HepG2 (cell line): ENCODE measurements around the gene RASSF8. TPM values are rescaled to one million over a fixed set of nuclear protein-coding genes. Genes with fewer than 3 reads are reported as not detected.

Experiments
- ELF3 ChIP-seq: IDR thresholded peaks from 2 replicates; pipeline ENCODE4 v1.6.1; 2016; ENCODE audit warnings: missing genetic modification reagents, missing compliant biosample characterization
- JUNB ChIP-seq: sonication (generic); formaldehyde crosslinking; IDR thresholded peaks from 2 replicates; pipeline ENCODE4 v1.8.0; 2022; ENCODE audit warnings: missing genetic modification reagents, mild to moderate bottlenecking, borderline replicate concordance
- MAFF ChIP-seq: IDR thresholded peaks from 2 replicates; pipeline ENCODE4 v1.6.1; 2011; ENCODE audit warnings: low read depth, low read length, improper control_type of control experiment
- STAG1 ChIP-seq: sonication (generic); formaldehyde crosslinking; IDR thresholded peaks from 2 replicates; pipeline ENCODE4 v1.4.0; 2020; ENCODE audit warnings: missing genetic modification reagents
- TARDBP ChIP-seq: sonication (generic); formaldehyde crosslinking; IDR thresholded peaks from 2 replicates; pipeline ENCODE4 v1.8.0; 2022; ENCODE audit warnings: mild to moderate bottlenecking, missing genetic modification reagents
- TCF7L2 ChIP-seq: IDR thresholded peaks from 2 replicates; pipeline ENCODE4 v1.6.1; 2011; ENCODE audit warnings: mild to moderate bottlenecking, low read depth, low read length, moderate library complexity
- ZNF329 ChIP-seq: sonication (generic); formaldehyde crosslinking; IDR thresholded peaks from 2 replicates; pipeline ENCODE4 v1.9.0; 2021; ENCODE audit warnings: low read depth, mild to moderate bottlenecking, missing genetic modification reagents
- polyA plus RNA-seq, 8 experiments: library from polyadenylated mRNA; depleted of rRNA in 3 of 8; stranded (reverse) in 7 of 8; unstranded in 1 of 8; fragments of >200 nt; fragmentation: Illumina TruSeq in 4 of 8; extraction: Trizol in 4 of 8; gene quantifications; 2 replicates each; pipeline versions ENCODE4 v1.2.1 to v1.2.3, GENCODE V29; 2011 to 2016; ENCODE audit warnings: low read depth in 4 of 8, missing spikeins in 1 of 8, mixed read lengths in 1 of 8; ENCODE audit not compliant: insufficient read depth in 1 of 8
- total RNA-seq, 5 experiments: library from RNA; depleted of rRNA; stranded (reverse); fragments of >200 nt; fragmentation: Illumina TruSeq; extraction: Trizol; gene quantifications; 2 replicates each; pipeline ENCODE4 v1.2.3, GENCODE V29; 2016; ENCODE audit warnings: low read depth in 1 of 5
- TF ChIP-seq, protein P1 (sequence below): sonication (generic); formaldehyde crosslinking; IDR thresholded peaks from 2 replicates; pipeline ENCODE4 v1.9.0; 2021; ENCODE audit warnings: mild to moderate bottlenecking, missing genetic modification reagents
- TF ChIP-seq, protein P2 (sequence below): sonication (generic); formaldehyde crosslinking; IDR thresholded peaks from 2 replicates; pipeline ENCODE4 v1.5.0; 2020; ENCODE audit warnings: mild to moderate bottlenecking, missing genetic modification reagents, moderate library complexity
- TF ChIP-seq, protein P3 (sequence below): sonication (generic); formaldehyde crosslinking; IDR thresholded peaks from 2 replicates; pipeline ENCODE4 v1.8.1; 2022; ENCODE audit warnings: low read depth, mild to moderate bottlenecking, missing genetic modification reagents

The RASSF8 gene
- total and polyA plus RNA-seq, 2 of the 13 experiments (the other 11 are each of a cell fraction or from before 2014, with no cell fraction given) = 0.82 to 9.2 TPM

DNA sequence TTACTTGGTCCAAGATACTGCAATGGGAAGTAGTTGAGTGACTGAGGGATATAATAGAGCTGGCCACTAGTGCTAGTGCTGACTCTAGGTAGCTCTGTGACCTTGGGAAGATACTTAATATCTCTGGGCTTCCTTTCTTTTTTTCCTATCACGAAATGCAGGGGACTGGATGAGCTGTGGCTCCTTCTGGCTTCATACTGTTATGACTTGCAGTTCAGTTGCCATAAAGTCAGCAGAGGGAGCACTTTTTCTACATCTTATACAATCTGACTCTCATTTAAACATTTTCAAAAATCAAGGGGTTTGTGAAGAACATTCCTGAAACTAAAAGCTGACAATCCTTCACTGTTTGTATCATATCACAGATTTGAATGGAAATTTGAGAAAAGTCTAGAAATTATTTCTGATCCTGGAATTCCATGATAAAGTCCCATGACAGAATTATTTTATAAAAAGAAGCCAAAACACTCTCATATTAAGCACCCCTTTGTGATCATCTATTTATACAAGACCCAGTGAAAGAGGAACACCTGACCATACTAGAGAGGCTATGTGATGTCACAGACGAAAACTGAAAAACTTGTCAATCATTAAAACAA is 161.0 kb downstream of the RASSF8 start (continued):
- TF ChIP-seq, protein P1, sequence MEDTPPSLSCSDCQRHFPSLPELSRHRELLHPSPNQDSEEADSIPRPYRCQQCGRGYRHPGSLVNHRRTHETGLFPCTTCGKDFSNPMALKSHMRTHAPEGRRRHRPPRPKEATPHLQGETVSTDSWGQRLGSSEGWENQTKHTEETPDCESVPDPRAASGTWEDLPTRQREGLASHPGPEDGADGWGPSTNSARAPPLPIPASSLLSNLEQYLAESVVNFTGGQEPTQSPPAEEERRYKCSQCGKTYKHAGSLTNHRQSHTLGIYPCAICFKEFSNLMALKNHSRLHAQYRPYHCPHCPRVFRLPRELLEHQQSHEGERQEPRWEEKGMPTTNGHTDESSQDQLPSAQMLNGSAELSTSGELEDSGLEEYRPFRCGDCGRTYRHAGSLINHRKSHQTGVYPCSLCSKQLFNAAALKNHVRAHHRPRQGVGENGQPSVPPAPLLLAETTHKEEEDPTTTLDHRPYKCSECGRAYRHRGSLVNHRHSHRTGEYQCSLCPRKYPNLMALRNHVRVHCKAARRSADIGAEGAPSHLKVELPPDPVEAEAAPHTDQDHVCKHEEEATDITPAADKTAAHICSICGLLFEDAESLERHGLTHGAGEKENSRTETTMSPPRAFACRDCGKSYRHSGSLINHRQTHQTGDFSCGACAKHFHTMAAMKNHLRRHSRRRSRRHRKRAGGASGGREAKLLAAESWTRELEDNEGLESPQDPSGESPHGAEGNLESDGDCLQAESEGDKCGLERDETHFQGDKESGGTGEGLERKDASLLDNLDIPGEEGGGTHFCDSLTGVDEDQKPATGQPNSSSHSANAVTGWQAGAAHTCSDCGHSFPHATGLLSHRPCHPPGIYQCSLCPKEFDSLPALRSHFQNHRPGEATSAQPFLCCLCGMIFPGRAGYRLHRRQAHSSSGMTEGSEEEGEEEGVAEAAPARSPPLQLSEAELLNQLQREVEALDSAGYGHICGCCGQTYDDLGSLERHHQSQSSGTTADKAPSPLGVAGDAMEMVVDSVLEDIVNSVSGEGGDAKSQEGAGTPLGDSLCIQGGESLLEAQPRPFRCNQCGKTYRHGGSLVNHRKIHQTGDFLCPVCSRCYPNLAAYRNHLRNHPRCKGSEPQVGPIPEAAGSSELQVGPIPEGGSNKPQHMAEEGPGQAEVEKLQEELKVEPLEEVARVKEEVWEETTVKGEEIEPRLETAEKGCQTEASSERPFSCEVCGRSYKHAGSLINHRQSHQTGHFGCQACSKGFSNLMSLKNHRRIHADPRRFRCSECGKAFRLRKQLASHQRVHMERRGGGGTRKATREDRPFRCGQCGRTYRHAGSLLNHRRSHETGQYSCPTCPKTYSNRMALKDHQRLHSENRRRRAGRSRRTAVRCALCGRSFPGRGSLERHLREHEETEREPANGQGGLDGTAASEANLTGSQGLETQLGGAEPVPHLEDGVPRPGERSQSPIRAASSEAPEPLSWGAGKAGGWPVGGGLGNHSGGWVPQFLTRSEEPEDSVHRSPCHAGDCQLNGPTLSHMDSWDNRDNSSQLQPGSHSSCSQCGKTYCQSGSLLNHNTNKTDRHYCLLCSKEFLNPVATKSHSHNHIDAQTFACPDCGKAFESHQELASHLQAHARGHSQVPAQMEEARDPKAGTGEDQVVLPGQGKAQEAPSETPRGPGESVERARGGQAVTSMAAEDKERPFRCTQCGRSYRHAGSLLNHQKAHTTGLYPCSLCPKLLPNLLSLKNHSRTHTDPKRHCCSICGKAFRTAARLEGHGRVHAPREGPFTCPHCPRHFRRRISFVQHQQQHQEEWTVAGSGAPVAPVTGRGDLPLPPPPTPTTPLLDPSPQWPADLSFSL (CRISPR knock-in tag) = no peak
- no peak for TF ChIP-seq ELF3 (CRISPR knock-in tag)
- no peak for TF ChIP-seq TARDBP (CRISPR knock-in tag)
- no peak for TF ChIP-seq TCF7L2
- TF ChIP-seq, protein P2, sequence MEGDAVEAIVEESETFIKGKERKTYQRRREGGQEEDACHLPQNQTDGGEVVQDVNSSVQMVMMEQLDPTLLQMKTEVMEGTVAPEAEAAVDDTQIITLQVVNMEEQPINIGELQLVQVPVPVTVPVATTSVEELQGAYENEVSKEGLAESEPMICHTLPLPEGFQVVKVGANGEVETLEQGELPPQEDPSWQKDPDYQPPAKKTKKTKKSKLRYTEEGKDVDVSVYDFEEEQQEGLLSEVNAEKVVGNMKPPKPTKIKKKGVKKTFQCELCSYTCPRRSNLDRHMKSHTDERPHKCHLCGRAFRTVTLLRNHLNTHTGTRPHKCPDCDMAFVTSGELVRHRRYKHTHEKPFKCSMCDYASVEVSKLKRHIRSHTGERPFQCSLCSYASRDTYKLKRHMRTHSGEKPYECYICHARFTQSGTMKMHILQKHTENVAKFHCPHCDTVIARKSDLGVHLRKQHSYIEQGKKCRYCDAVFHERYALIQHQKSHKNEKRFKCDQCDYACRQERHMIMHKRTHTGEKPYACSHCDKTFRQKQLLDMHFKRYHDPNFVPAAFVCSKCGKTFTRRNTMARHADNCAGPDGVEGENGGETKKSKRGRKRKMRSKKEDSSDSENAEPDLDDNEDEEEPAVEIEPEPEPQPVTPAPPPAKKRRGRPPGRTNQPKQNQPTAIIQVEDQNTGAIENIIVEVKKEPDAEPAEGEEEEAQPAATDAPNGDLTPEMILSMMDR (CRISPR knock-in tag) = peak; percentile 53
- TF ChIP-seq STAG1 = peak; percentile 58
- TF ChIP-seq MAFF = no peak
- TF ChIP-seq ZNF329 = no peak
- TF ChIP-seq JUNB (CRISPR knock-in tag) = no peak
- TF ChIP-seq, protein P3, sequence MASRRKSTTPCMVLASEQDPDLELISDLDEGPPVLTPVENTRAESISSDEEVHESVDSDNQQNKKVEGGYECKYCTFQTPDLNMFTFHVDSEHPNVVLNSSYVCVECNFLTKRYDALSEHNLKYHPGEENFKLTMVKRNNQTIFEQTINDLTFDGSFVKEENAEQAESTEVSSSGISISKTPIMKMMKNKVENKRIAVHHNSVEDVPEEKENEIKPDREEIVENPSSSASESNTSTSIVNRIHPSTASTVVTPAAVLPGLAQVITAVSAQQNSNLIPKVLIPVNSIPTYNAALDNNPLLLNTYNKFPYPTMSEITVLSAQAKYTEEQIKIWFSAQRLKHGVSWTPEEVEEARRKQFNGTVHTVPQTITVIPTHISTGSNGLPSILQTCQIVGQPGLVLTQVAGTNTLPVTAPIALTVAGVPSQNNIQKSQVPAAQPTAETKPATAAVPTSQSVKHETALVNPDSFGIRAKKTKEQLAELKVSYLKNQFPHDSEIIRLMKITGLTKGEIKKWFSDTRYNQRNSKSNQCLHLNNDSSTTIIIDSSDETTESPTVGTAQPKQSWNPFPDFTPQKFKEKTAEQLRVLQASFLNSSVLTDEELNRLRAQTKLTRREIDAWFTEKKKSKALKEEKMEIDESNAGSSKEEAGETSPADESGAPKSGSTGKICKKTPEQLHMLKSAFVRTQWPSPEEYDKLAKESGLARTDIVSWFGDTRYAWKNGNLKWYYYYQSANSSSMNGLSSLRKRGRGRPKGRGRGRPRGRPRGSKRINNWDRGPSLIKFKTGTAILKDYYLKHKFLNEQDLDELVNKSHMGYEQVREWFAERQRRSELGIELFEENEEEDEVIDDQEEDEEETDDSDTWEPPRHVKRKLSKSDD (CRISPR knock-in tag) = no peak
